Measurements from ENCODE around the gene SLC35F2. TPM values are rescaled to one million over a fixed set of nuclear protein-coding genes. Genes with fewer than 3 reads are reported as not detected.

Gene SLC35F2
- total RNA-seq (2022), result 40.3 and 62.4 TPM in 2 replicates
- Bru-seq, nascent RNA, result percentile 67 among the genes with signal in this experiment
- BruChase-seq, experiment 1, labeled RNA remaining after a 6-hour chase, result percentile 68 among the genes with signal in this experiment
- BruChase-seq, experiment 2, labeled RNA remaining after a 2-hour chase, result percentile 64 among the genes with signal in this experiment
- long read RNA-seq, transcript SLC35F2-204 (8 exons, 3,170 nt), result major isoform, 129 of 165 reads
- long read RNA-seq, partial matches to known transcripts, result 13 of 165 reads
- long read RNA-seq, other reads (novel, unspliced or antisense), result 18 of 165 reads

DNA sequence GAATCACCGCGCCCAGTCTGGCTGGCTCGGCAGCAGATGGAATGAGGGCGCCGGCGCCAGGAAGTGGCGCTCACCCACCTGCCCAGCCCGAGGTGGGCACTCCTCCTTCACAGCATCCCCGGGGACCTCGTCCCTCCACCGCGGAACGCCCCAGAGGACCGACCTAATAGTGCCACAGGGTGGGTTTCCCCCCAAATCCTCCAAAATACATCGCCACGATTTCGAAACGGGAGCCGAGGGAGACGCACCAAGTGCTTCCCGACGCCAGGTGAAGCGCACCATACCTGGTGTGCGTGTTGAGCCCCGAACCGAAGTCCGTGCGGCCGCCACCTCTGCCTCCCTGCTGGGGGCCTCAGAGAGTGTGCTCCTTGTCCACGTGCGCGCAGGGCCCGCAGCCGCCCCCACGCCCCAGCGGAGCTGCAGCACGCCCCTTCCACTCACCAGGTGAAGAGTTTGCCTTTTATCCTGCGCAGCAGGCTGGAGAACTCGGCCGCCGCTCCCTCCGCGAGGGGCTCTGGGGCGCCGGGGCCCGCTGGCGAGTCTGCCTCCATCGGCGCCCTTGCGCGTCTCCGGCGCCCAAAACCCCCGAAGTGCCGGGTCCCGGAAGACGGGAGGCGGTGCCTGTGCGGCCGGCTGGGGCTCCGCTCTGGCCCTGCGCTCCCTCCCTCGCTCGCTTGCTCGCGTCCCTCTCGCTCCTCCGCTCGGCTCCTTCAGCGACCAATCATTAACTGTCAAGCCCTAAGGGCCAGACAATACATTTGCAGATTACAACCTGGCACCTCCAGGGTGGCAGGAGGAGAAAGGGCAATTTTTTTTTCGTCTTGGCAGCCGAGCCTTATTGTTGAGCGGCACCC is at the start of gene SLC35F2:
Gene SLC35F2, minus strand, starts transcription at position 571 of the 854 bp plus-strand sequence. Its CDS starts 20 bp downstream, at position 551.
- Mint-ChIP-seq H3K9me3 (ENCODE audit: unreplicated experiment) (no peaks in the 10 kb centered on the region), H3K27ac (ENCODE audit: low read depth, unreplicated experiment) (peak within 1 kb of the TSS; percentile 85), H3K4me3 (ENCODE audit: unreplicated experiment) (peak within 1 kb of the TSS; percentile 91), H3K36me3 (ENCODE audit: insufficient read depth, unreplicated experiment) (peaks cover 6% of the 10 kb centered on the region), H3K4me1 (ENCODE audit: insufficient read depth, unreplicated experiment) (peaks cover 21% of the 10 kb centered on the region), H3K27me3 (ENCODE audit: insufficient read depth, unreplicated experiment) (no peaks in the 10 kb centered on the region)
- DNase-seq (ENCODE audit: unreplicated experiment), result peak; percentile 88
- no TSS peak for BruUV-seq (replicated peaks)
- CTCF ChIA-PET, result interaction anchor here (0.8 to 1.4 kb wide), 4 partner anchors 10 to 88 kb away, joined by 3 to 6 read pairs (median 4); no protein-coding TSS in a partner anchor
- intact Hi-C loops (cut with micrococcal nuclease), result loop anchor here (1.0 to 5.0 kb wide), 4 partner anchors 18 to 59 kb away; no protein-coding TSS in a partner anchor
- POLR2A ChIA-PET, result interaction anchor here (0.7 to 8.3 kb wide), 14 partner anchors 10 to 293 kb away, joined by 3 to 95 read pairs (median 3); partner anchors contain the start of genes ALKBH8 and CUL5
- TF ChIP-seq, protein P1, sequence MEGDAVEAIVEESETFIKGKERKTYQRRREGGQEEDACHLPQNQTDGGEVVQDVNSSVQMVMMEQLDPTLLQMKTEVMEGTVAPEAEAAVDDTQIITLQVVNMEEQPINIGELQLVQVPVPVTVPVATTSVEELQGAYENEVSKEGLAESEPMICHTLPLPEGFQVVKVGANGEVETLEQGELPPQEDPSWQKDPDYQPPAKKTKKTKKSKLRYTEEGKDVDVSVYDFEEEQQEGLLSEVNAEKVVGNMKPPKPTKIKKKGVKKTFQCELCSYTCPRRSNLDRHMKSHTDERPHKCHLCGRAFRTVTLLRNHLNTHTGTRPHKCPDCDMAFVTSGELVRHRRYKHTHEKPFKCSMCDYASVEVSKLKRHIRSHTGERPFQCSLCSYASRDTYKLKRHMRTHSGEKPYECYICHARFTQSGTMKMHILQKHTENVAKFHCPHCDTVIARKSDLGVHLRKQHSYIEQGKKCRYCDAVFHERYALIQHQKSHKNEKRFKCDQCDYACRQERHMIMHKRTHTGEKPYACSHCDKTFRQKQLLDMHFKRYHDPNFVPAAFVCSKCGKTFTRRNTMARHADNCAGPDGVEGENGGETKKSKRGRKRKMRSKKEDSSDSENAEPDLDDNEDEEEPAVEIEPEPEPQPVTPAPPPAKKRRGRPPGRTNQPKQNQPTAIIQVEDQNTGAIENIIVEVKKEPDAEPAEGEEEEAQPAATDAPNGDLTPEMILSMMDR (IDR thresholded peaks at IDR 0.05; ENCODE audit: unreplicated experiment), result no peak

GRCh38 chr11:107908211-107908610 is 49.6 kb upstream of the SLC35F2 start:
- no peaks in the 10 kb centered on the region for H3K4me1 Mint-ChIP-seq (ENCODE audit: insufficient read depth, unreplicated experiment)
- TF ChIP-seq, protein P1 (IDR thresholded peaks at IDR 0.05; ENCODE audit: unreplicated experiment), result no peak
- no peaks in the 10 kb centered on the region for H3K9me3 Mint-ChIP-seq (ENCODE audit: unreplicated experiment)
- no TSS peak for BruUV-seq (replicated peaks)
- H3K27ac Mint-ChIP-seq (ENCODE audit: low read depth, unreplicated experiment), result no peak overlapping the region
- ChIA-PET CTCF (interaction anchor here (1.3 kb wide), 1 partner anchor 10 kb away, joined by 4 read pairs; no protein-coding TSS in a partner anchor), POLR2A (no interaction called here)
- H3K36me3 Mint-ChIP-seq (ENCODE audit: insufficient read depth, unreplicated experiment), result no peaks in the 10 kb centered on the region
- H3K4me3 Mint-ChIP-seq (ENCODE audit: unreplicated experiment), result no peak overlapping the region
- peaks cover 21% of the 10 kb centered on the region for H3K27me3 Mint-ChIP-seq (ENCODE audit: insufficient read depth, unreplicated experiment)
- no peak for DNase-seq (ENCODE audit: unreplicated experiment)
- intact Hi-C loops (cut with micrococcal nuclease), result no loop called here

DNA sequence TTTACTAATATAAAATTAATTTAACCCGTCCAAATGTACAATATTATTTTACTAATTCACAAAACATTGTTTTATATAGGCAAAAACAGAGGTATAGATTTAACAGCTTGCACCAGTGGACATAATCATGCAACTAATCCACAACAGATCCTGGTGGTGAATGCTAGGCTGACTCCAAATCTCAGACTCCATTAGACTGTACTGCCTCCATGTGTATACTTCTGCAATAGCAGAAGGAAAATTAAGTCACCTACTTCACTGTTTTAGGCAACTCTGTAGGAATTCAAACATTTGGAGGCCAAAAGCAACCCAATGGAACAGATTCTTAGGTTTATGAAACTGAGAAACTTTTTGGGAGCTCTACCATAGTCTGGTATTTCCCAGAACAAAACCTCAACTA is 39.7 kb upstream of the SLC35F2 start:
- intact Hi-C loops (cut with micrococcal nuclease), result loop anchor here (1.0 to 5.0 kb wide), 6 partner anchors 39 to 351 kb away; no protein-coding TSS in a partner anchor
- no TSS peak for BruUV-seq (replicated peaks)
- no peak overlapping the region for H3K4me3 Mint-ChIP-seq (ENCODE audit: unreplicated experiment)
- TF ChIP-seq, protein P1 (IDR thresholded peaks at IDR 0.05; ENCODE audit: unreplicated experiment), result peak; percentile 69
- peaks cover 3% of the 10 kb centered on the region for H3K4me1 Mint-ChIP-seq (ENCODE audit: insufficient read depth, unreplicated experiment)
- H3K36me3 Mint-ChIP-seq (ENCODE audit: insufficient read depth, unreplicated experiment), result no peaks in the 10 kb centered on the region
- H3K27ac Mint-ChIP-seq (ENCODE audit: low read depth, unreplicated experiment), result no peak overlapping the region
- no peaks in the 10 kb centered on the region for H3K9me3 Mint-ChIP-seq (ENCODE audit: unreplicated experiment)
- POLR2A ChIA-PET, result interaction anchor here (1.0 to 1.5 kb wide), 2 partner anchors 11 to 40 kb away, joined by 3 to 6 read pairs; partner anchors contain the start of gene SLC35F2
- peak; percentile 60 for DNase-seq (ENCODE audit: unreplicated experiment)
- peaks cover 22% of the 10 kb centered on the region for H3K27me3 Mint-ChIP-seq (ENCODE audit: insufficient read depth, unreplicated experiment)
- CTCF ChIA-PET, result interaction anchor here (0.6 to 1.9 kb wide), 12 partner anchors 14 to 1525 kb away, joined by 3 to 7 read pairs (median 4); no protein-coding TSS in a partner anchor
